HG03097 (cell line): ENCODE data around the gene SLC30A2.

ENCODE experiments used
- ATAC-seq: cut with Tn5 transposase; IDR thresholded peaks from one replicate; pipeline ENCODE4 v1.9.1; 2021; ENCODE audit not compliant: unreplicated experiment, low FRiP score

The SLC30A2 gene

DNA sequence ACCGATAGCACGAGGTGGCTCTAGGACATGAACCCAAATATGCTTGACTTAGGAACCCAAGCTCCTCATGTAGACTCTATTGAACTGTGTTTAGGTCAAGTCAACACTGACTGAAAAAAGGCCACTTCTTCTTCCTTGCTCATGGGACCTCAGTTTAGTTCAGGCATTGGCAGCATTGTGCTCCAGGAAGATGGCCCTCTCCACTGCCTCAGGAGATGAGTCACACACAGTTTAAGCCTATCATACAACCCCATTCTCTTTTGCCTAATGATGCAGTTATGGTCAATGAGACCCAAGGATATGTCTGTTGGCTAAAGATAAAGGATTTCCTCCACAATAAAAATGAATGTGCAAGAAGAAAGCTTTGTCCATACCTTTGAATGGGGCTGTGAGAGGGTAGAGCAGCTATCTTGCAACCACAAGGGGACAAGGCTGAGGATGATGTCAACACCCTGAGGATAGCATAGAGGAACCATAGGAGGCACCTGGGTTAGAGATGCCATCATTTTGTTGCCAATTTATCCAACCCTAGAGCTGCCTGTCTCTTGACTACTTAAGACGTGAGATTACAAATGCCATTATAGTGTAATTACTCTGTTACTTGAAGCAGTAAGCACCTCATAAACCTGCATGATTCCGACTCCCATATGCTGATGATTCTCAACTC, 24.5 kb upstream of the SLC30A2 start:
- ATAC-seq = no peak

DNA sequence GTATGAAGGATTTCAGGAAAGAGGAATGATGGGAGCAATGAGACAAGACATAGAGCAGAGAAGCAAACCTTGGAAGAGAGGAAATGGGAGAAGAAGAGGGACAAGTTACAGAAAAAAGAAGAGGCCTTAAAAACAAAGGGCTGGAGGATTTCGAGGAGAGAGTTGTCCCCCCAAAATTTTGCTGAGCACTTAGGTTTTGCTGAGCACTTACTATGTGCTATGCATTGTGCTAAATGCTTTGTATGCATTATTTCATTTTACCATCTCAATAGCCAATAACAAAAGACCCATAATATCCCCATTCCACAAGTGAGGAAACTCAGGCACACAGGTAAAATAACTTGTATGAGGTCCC, 24.0 kb upstream of the SLC30A2 start:
- no peak for ATAC-seq

- no peak for ATAC-seq
These were observed 21.6 kb upstream of the SLC30A2 start, which contains the start of gene TRIM63 for GRCh38 chr1:26067432-26067911. TSS of gene TRIM63 (minus strand) at chr1:26067630. CDS start at chr1:26067494, 136 bp downstream.

GRCh38 chr1:26066857-26067256, 20.9 kb upstream of the SLC30A2 start:
- ATAC-seq = no peak

DNA sequence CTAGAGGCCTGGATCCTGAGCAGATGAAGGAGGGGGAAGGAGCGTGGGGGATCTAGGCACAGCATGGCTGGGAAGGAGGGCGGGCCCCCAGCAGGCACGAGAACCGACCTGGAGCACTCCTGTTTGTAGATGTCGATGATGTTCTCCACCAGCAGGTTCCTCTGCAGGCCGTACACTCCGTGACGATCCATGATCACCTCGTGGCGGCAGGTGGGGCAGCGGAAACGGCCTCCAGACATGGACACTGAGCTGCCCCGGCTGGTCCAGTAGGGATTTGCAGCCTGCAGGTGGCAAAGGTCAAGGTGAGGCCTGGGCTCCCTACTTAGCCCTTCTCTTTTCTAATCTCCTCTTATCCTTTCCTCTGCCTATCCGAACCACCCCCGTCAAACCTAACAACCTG, 20.2 kb upstream of the SLC30A2 start:
- ATAC-seq = no peak

- ATAC-seq = no peak
These were observed 18.6 kb upstream of the SLC30A2 start for GRCh38 chr1:26064553-26064952.

DNA sequence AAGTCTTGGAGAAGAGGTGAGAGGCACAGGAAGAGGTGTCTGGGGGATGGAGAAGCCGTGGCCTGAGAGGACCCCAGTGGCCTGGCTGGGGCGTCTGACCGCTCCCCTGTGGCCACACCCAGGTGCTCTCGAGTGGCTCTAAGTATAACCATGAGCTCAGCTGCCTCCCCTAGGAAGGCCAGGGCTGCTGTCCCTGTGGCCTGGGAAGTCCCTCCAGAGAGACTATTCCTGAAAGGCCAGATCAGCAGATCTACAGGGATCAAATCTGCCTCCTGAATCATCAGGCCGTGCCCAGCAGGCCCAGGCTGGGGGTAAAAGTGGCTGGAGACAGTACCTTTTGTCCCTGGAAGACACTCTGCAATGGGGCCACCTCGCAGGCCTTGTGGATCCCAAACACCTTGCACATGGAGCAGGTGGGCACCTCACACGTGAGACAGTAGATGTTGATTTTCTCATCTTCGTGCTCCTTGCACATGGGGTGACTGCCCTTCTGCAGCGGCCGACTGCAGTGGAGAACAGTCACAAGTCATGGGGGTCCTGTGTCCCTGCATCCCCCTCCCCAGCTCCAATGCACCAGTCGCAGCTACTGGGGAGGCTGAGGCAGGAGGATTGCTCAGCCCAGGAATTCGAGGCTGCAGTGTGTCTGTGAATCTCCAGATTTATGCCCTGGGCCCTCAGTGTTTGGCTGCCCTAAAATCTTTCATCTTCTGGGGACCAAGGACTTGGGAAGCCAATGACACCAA, 15.1 kb upstream of the SLC30A2 start:
- ATAC-seq = no peak

GRCh38 chr1:26059906-26060305, 14.0 kb upstream of the SLC30A2 start:
- no peak for ATAC-seq

DNA sequence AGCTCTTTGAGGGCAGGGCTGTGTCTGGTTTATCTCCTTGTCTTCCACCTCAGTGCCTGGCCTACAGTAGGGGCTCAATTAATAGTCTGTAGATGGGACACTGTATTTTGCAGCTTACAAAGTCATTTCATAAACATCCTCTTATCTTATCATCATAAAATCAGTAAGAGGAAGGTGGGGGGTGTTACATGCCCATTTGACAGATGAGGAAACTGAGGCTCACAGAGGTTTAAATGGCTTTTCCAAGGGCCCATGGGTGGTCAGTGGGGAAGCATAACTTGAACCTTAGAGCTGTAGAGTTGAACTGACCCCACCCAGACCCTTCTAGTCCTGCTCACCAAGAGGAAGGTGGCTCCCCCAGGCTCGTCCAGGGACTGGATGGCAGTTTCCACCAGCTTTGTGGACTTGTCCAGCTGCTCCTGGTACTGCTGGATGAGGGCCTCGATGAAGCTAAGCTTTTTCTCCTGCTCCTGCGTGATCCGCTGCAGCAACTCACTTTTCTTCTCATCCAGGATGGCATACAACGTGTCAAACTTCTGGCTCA, 12.2 kb upstream of the SLC30A2 start:
- no peak for ATAC-seq

DNA sequence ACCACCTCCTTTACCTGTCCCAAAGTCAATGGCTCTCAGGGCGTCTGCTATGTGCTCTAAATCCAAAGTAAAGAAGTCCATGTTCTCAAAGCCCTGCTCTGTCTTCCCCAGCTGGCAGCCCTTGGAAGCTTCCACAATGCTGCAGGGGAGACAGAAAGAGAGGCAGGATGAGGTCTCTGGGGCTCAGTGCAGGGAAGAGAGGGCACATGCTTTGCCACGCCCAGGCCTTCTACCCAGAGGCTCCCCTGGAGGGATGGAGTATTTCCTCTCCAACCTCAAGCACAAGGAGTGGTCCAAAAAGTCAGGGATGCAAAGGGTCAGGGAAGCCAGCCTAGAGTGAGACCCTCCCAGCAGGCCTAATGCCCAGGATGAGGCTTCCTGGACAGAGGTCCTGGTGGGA, 11.3 kb upstream of the SLC30A2 start:
- no peak for ATAC-seq

GRCh38 chr1:26055041-26055440, 9.1 kb upstream of the SLC30A2 start:
- no peak for ATAC-seq

DNA sequence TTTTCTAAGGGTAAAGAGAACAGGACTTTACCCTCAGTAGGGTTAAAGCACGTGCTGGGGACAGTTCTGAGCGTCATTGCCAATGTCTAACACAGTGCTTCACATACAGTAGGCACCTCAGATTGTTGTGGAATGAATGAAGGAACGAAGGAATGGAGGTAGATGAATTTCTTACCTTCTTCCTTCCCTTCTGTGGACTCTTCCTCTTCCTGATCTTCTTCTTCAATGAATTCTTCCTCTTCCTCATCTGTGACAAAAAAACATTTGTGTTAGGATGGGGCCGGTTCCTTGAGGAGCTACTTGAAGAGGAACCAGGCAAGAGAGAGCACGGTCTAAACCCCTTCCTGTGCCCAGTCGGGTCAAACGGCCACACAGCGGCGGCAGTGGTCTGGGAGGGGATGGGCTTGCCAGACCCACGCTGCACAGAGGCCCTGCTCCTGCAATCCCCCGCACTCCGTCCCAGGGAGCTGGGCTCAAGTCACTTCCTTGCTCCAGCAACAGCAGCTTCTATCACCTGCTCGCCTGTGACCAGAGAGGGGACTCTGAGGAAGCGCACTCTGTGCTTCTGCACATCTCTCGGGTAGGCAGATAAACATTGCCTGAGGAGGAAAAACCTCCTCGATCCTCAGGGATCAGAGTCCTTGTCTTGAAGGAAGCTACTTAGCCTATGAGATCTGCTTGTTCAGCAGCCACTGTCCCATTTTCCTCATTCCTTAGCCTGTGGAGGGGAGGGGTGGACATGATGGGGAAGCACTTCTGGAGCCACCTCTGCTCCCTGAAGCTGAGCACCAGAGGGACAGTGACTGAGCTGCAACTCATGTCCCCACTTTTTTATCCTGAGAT, 8.0 kb upstream of the SLC30A2 start:
- no peak for ATAC-seq

DNA sequence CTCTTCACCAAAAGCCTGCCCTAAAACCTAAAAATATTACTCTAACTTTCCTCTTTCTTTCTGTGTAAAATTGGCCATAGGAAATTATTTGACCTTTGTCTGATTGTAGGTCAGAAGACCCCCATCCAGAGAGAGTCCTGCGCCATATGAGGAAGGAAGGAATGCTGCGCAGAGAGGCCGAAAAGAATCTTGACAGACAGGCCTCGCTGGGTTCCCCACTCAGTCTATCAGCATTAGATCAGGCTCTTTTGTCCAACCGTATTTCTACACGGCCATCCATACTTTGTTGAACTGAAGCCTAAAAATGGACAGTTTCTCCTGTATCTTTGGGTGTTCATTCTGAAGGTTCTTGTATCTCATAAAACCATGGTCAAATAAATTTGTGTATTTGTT, 4.3 kb upstream of the SLC30A2 start:
- ATAC-seq = no peak

GRCh38 chr1:26049531-26050247, 3.8 kb upstream of the SLC30A2 start:
- no peak for ATAC-seq

DNA sequence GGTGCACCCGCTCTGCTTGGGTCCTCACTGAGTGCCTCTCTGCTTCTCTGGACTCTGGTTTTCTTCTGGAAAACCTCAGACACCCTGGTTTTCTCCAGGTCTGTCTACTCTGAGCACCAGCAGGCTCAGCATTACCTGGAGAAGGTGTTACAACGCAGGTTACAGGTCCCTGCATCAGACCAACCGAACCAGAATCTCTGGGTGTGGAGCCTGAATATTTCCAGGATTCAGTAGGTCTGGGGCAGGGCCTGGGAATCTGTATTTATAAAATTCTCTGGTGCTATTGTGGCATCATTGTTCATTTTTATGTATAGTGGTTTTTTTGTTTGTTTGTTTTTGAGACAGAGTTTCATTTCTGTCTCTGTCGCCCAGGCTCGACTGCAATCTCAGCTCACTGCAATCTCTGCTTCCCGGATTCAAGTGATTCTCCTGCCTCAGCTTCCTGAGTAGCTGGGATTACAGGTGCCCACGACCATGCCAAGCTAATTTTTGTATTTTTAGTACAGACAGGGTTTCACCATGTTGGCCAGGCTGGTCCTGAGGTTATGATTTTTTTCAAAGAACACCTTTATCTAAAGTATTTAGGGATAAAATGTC, 1.5 kb upstream of the SLC30A2 start:
- ATAC-seq = no peak

GRCh38 chr1:26046246-26047095, 553 bp upstream of the SLC30A2 start:
- no peak for ATAC-seq

- ATAC-seq = no peak
These were observed 772 bp downstream of the SLC30A2 start for GRCh38 chr1:26044971-26045721.

DNA sequence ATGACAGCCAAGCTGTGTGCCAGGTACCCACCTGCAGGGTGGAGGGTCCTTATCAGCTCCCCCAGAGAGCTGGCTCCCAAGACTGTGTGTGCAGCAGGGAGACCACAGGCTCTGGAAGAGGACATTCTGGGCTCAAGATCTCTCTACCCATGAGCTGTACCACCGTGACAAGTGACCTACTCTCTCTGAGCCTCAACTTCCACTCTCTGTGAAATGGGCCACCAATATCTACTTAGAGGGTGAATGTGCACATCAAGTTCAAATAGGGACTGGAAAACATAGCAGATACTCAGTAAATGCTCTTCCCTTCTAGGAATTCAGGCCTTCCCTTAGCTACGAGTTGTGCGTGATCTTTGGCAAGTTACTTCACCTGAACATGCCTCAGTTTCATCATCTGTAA, 1.5 kb downstream of the SLC30A2 start:
- no peak for ATAC-seq
